Measurements from ENCODE around the gene SEPTIN8. TPM values are rescaled to one million over a fixed set of nuclear protein-coding genes. Genes with fewer than 3 reads are reported as not detected.
A peak's percentile ranks its signal among the peaks of the same experiment; 100 is the strongest.

Gene SEPTIN8
- total and polyA plus RNA-seq, 2 of the 13 experiments (the other 11 are each of a cell fraction or from before 2014, with no cell fraction given), result 41.4 to 49.9 TPM

DNA sequence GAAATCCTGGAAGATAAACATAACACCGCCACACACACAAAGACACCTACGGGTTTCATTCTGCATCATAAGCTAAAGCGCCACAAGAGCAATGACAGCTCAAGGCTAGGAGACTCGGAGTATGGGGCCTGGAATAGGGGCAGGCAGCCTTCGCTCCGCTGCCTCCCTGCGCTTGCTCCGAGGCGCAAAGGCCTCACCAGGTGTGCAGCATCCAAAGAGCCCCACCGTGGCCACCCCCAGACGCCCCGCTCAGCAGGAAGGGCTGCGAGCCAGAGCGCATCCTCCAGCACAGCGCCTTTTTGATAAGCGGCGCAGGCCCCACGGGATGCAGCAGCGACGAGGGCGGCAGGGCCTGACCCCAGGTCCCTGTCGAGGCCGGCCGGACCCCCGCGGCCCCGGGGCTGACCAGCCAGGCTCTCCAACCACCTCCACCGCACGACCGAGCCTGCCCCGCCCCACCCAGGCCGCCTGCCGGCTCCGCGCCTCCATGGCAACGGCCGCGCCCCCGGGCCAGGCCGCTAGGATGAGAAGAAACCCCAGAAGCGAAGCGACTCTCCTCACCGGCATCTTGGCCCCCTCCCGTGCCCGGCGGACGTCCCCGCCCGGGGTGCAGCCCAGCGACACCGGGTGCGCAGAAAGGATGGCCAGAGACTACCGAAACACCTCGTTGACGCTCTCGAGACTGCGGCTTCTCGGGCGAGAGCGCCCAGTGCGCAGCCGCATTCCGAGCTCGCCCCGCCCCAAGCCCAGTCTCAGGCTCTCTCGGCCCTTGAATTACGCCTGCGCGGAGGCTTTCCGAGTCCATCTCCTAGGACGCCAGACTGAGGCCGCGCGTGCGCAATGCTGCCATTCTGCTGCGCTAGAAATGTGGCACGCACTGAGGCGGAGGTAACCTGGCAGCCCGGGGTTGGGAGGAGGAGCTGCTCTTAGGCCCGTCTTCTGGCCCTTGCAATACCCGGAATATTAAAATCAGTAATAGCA is 39.9 kb downstream of the SEPTIN8 start, which contains the start of gene KIF3A (continued):
- TF ChIP-seq POLR2AphosphoS2 (IDR thresholded peaks at IDR 0.05; ENCODE audit: low read depth, low read length) (no peak), NFATC3 (CRISPR knock-in tag; IDR thresholded peaks at IDR 0.05) (no peak), BORCS8-MEF2B (CRISPR knock-in tag; IDR thresholded peaks at IDR 0.05) (no peak), NFE2L2 (IDR thresholded peaks at IDR 0.05; ENCODE audit: low read length) (no peak), ATF1 (CRISPR knock-in tag; IDR thresholded peaks at IDR 0.05) (no peak), ELF1 (CRISPR knock-in tag; IDR thresholded peaks at IDR 0.05) (0 out of 2 replicates have a peak, but pooled peaks have one; percentile 11), ZSCAN25 (CRISPR knock-in tag; IDR thresholded peaks at IDR 0.05) (peak; percentile 14; the same call in 1 of the 2 replicates), TMF1 (CRISPR knock-in tag; IDR thresholded peaks at IDR 0.05; ENCODE audit: low read depth) (no peak), KLF13 (CRISPR knock-in tag; IDR thresholded peaks at IDR 0.05) (no peak), ZNF569 (CRISPR knock-in tag; IDR thresholded peaks at IDR 0.05; ENCODE audit: borderline replicate concordance) (no peak), SSRP1 (CRISPR knock-in tag; IDR thresholded peaks at IDR 0.05) (no peak), HOXA7 (CRISPR knock-in tag; IDR thresholded peaks at IDR 0.05) (no peak), TCF12 (IDR thresholded peaks at IDR 0.05) (no peak), TCF12 (CRISPR knock-in tag; IDR thresholded peaks at IDR 0.05) (no peak), ZBTB8A (CRISPR knock-in tag; IDR thresholded peaks at IDR 0.05; ENCODE audit: borderline replicate concordance, low read depth) (no peak), HNRNPH1 (optimal IDR thresholded peaks at IDR 0.05; ENCODE audit: low read depth, low read length) (no peak)
- TF ChIP-seq, protein P1, sequence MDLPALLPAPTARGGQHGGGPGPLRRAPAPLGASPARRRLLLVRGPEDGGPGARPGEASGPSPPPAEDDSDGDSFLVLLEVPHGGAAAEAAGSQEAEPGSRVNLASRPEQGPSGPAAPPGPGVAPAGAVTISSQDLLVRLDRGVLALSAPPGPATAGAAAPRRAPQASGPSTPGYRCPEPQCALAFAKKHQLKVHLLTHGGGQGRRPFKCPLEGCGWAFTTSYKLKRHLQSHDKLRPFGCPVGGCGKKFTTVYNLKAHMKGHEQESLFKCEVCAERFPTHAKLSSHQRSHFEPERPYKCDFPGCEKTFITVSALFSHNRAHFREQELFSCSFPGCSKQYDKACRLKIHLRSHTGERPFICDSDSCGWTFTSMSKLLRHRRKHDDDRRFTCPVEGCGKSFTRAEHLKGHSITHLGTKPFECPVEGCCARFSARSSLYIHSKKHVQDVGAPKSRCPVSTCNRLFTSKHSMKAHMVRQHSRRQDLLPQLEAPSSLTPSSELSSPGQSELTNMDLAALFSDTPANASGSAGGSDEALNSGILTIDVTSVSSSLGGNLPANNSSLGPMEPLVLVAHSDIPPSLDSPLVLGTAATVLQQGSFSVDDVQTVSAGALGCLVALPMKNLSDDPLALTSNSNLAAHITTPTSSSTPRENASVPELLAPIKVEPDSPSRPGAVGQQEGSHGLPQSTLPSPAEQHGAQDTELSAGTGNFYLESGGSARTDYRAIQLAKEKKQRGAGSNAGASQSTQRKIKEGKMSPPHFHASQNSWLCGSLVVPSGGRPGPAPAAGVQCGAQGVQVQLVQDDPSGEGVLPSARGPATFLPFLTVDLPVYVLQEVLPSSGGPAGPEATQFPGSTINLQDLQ (CRISPR knock-in tag; IDR thresholded peaks at IDR 0.05), result no peak
- TF ChIP-seq, protein P2, sequence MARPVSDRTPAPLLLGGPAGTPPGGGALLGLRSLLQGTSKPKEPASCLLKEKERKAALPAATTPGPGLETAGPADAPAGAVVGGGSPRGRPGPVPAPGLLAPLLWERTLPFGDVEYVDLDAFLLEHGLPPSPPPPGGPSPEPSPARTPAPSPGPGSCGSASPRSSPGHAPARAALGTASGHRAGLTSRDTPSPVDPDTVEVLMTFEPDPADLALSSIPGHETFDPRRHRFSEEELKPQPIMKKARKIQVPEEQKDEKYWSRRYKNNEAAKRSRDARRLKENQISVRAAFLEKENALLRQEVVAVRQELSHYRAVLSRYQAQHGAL (CRISPR knock-in tag; IDR thresholded peaks at IDR 0.05; ENCODE audit: not compliant biosample characterization), result peak; percentile 37
- TF ChIP-seq, protein P3, sequence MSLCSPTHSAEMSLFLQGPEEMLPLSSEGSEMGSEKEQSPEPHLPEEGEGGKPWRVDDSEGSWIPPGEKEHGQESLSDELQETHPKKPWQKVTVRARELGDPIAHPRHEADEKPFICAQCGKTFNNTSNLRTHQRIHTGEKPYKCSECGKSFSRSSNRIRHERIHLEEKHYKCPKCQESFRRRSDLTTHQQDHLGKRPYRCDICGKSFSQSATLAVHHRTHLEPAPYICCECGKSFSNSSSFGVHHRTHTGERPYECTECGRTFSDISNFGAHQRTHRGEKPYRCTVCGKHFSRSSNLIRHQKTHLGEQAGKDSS (CRISPR knock-in tag; IDR thresholded peaks at IDR 0.05; ENCODE audit: borderline replicate concordance, low read depth), result no peak
- TF ChIP-seq, protein P4, sequence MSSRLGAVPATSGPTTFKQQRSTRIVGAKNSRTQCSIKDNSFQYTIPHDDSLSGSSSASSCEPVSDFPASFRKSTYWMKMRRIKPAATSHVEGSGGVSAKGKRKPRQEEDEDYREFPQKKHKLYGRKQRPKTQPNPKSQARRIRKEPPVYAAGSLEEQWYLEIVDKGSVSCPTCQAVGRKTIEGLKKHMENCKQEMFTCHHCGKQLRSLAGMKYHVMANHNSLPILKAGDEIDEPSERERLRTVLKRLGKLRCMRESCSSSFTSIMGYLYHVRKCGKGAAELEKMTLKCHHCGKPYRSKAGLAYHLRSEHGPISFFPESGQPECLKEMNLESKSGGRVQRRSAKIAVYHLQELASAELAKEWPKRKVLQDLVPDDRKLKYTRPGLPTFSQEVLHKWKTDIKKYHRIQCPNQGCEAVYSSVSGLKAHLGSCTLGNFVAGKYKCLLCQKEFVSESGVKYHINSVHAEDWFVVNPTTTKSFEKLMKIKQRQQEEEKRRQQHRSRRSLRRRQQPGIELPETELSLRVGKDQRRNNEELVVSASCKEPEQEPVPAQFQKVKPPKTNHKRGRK (CRISPR knock-in tag; IDR thresholded peaks at IDR 0.05), result no peak
- TF ChIP-seq, protein P5, sequence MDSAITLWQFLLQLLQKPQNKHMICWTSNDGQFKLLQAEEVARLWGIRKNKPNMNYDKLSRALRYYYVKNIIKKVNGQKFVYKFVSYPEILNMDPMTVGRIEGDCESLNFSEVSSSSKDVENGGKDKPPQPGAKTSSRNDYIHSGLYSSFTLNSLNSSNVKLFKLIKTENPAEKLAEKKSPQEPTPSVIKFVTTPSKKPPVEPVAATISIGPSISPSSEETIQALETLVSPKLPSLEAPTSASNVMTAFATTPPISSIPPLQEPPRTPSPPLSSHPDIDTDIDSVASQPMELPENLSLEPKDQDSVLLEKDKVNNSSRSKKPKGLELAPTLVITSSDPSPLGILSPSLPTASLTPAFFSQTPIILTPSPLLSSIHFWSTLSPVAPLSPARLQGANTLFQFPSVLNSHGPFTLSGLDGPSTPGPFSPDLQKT (CRISPR knock-in tag; IDR thresholded peaks at IDR 0.05; ENCODE audit: borderline replicate concordance), result no peak

Data from HepG2 (cell line).